Esophagus muscularis mucosa (tissue), 4 donors: ENCODE data around the gene WNT7A. TPM values are rescaled to one million over a fixed set of nuclear protein-coding genes. Genes with fewer than 3 reads are reported as not detected.

Experiments used
- DNase-seq: peaks from one replicate; pipeline ENCODE4 v3.0.0-alpha.2; 2017; ENCODE audit errors: extremely low spot score
- H3K27ac ChIP-seq, 4 donors: fragments of 200-600 bp; sonication (generic); replicated peaks in 1 of 4; 1 replicate in 3 of 4; 2 replicates in 1 of 4; pipeline ENCODE4 v1.5.1; 2016 to 2019; ENCODE audit warnings: mild to moderate bottlenecking in 1 of 4
- H3K27me3 ChIP-seq, 4 donors: fragments of 200-600 bp; sonication (generic); one replicate each; pipeline versions ENCODE4 v1.5.1 to v1.6.0; 2016 to 2019
- H3K36me3 ChIP-seq, 4 donors: fragments of 200-600 bp; sonication (generic); one replicate each; pipeline ENCODE4 v1.5.1; 2016 to 2019
- H3K4me1 ChIP-seq, 4 donors: fragments of 200-600 bp; sonication (generic); one replicate each; pipeline ENCODE4 v1.5.1; 2016 to 2019
- H3K4me3 ChIP-seq, 4 donors: fragments of 200-600 bp; sonication (generic); 1 replicate in 2 of 4; 2 replicates in 2 of 4; pipeline ENCODE4 v1.5.1; 2016 to 2019; ENCODE audit warnings: mild to moderate bottlenecking in 4 of 4, moderate library complexity in 1 of 4
- H3K9me3 ChIP-seq, 4 donors: fragments of 200-600 bp; sonication (generic); 1 replicate in 3 of 4; 2 replicates in 1 of 4; pipeline ENCODE4 v1.5.1; 2016 to 2019
- EP300 ChIP-seq: sonication (generic); formaldehyde crosslinking; IDR thresholded peaks from one replicate; pipeline ENCODE4 v1.6.1; 2017; ENCODE audit warnings: antibody characterized with exemption
- POLR2A ChIP-seq: fragments of 450-650 bp; IDR thresholded peaks from one replicate; pipeline ENCODE4 v1.6.1; 2017; ENCODE audit warnings: antibody characterized with exemption, moderate library complexity, mild to moderate bottlenecking, low read depth
- POLR2AphosphoS5 ChIP-seq, 2 donors: sonication (generic); formaldehyde crosslinking; IDR thresholded peaks; one replicate each; pipeline ENCODE4 v1.6.1; 2017; ENCODE audit warnings: antibody characterized with exemption in 2 of 2
- WGBS: methylation state at CpG from one replicate; pipeline ENCODE4 v1.1.5; 2018; 5-methylcytosine and 5-hydroxymethylcytosine counted together
- intact Hi-C: fragments of 100-400 bp; cut with DNase I; formaldehyde crosslinking; loops from one replicate; pipeline ENCODE4 v1.15.1; 2023
- total RNA-seq, 4 donors: library from RNA; depleted of rRNA; stranded (reverse); fragments of >200 nt; gene quantifications; one replicate each; pipeline versions ENCODE4 v1.1.0 to v1.2.1, GENCODE V29; 2016
- TF ChIP-seq, protein P1 (sequence below), 3 experiments: fragments of 200-600 bp in 2 of 3; fragments of 450-650 bp in 1 of 3; sonication (generic) in 2 of 3; IDR thresholded peaks; one replicate each; pipeline ENCODE4 v1.5.1; 2017 to 2019; ENCODE audit warnings: antibody characterized with exemption in 3 of 3, mild to moderate bottlenecking in 2 of 3, moderate library complexity in 1 of 3

WNT7A gene
- total RNA-seq, 4 donors from 2014 or later, result not detected

DNA sequence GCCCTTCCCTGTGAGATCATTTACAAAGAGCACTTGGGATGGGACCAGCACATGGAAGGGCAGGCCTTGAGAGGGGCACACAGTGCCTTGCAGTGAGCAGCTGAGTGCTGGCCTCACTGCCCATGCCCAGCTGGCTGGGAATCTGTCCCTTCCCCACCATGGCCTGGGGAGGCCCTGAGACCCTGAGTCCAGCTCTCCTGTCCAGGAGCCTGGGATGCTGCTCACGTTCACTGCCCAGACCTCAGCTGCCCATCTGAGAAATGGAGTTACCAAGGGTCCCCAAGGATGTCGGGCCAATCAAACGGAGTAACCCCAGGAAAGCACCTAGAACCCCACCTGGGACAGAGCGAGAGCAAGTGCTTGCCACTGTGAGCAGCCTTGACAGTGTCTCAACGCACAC, 35.6 kb downstream of the WNT7A start:
- Histone ChIP-seq H3K9me3 (peaks cover 0 to 3% (median 0%) of the 10 kb centered on the region in 4 donors), H3K4me1 (no peaks in the 10 kb centered on the region), H3K27me3 (peaks cover 0 to 54% (median 0%) of the 10 kb centered on the region in 4 donors), H3K36me3 (no peaks in the 10 kb centered on the region), H3K4me3 (no peak overlapping the region), H3K27ac (no peak overlapping the region)
- no peak for DNase-seq
- WGBS, result 89% methylated on average over 5 of the region's 5 CpGs
- TF ChIP-seq POLR2A (no peak), EP300 (no peak), POLR2AphosphoS5 (IDR thresholded peaks at IDR 0.05) (no peak)
- TF ChIP-seq, protein P1, sequence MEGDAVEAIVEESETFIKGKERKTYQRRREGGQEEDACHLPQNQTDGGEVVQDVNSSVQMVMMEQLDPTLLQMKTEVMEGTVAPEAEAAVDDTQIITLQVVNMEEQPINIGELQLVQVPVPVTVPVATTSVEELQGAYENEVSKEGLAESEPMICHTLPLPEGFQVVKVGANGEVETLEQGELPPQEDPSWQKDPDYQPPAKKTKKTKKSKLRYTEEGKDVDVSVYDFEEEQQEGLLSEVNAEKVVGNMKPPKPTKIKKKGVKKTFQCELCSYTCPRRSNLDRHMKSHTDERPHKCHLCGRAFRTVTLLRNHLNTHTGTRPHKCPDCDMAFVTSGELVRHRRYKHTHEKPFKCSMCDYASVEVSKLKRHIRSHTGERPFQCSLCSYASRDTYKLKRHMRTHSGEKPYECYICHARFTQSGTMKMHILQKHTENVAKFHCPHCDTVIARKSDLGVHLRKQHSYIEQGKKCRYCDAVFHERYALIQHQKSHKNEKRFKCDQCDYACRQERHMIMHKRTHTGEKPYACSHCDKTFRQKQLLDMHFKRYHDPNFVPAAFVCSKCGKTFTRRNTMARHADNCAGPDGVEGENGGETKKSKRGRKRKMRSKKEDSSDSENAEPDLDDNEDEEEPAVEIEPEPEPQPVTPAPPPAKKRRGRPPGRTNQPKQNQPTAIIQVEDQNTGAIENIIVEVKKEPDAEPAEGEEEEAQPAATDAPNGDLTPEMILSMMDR (IDR thresholded peaks at IDR 0.05), result no peak
- intact Hi-C loops, result no loop called here

DNA sequence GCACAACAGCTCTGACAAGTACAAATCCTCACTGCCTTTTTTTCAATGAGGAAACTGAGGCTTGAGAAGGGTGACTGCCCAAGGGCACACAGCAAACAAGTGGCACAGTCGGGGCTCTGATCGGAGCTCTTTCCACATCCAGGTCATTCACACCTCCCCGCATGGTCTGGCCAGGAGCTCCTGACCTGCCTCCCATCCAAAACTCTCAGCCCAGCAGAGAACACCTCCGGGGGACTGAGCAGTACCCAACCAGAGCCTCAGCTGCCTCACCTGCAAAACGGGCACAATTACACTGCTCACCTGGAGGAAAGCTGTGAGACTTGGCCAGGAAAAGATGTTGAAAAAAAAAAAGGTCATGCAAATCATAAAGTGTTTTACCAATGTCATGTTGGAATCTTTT, 36.5 kb downstream of the WNT7A start:
- intact Hi-C loops, result no loop called here
- 78% methylated on average over 2 of the region's 5 CpGs for WGBS
- DNase-seq, result no peak
- H3K4me1 ChIP-seq, result no peaks in the 10 kb centered on the region
- no peak overlapping the region for H3K27ac ChIP-seq
- no peak for TF ChIP-seq EP300
- no peak for TF ChIP-seq POLR2AphosphoS5 (IDR thresholded peaks at IDR 0.05)
- no peak for TF ChIP-seq POLR2A
- TF ChIP-seq, protein P1 (IDR thresholded peaks at IDR 0.05), result no peak
- no peaks in the 10 kb centered on the region for H3K9me3 ChIP-seq
- H3K36me3 ChIP-seq, result no peaks in the 10 kb centered on the region
- H3K27me3 ChIP-seq, result peaks cover 0 to 54% (median 0%) of the 10 kb centered on the region in 4 donors
- H3K4me3 ChIP-seq, result no peak overlapping the region

DNA sequence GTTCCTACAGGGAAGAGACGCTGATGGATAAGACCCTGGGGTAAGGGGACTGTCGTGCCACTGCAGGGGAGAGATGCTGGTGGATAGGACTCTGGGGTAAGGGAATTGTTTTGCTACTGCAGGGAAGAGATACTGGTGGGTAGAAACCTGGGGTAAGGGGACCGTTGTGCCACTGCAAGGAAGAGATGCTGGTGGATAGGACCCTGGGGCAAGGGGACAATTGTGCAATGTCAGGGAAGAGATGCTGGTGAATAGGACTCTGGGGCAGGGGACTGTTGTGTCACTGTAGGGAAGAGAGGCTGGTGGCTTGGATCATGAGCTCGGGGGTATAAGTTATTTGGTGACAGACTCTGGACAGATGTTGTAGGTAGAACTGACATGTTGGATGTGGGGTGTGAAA, 37.6 kb downstream of the WNT7A start:
- Histone ChIP-seq H3K27ac (no peak overlapping the region), H3K4me3 (no peak overlapping the region), H3K4me1 (no peaks in the 10 kb centered on the region), H3K9me3 (no peaks in the 10 kb centered on the region), H3K27me3 (peaks cover 0 to 49% (median 0%) of the 10 kb centered on the region in 4 donors), H3K36me3 (no peaks in the 10 kb centered on the region)
- no peak for DNase-seq
- TF ChIP-seq, protein P1 (IDR thresholded peaks at IDR 0.05), result no peak
- TF ChIP-seq POLR2AphosphoS5 (IDR thresholded peaks at IDR 0.05), result no peak
- TF ChIP-seq POLR2A, result no peak
- no peak for TF ChIP-seq EP300
- intact Hi-C loops, result no loop called here
- 70% methylated on average over 4 of the region's 4 CpGs for WGBS

DNA sequence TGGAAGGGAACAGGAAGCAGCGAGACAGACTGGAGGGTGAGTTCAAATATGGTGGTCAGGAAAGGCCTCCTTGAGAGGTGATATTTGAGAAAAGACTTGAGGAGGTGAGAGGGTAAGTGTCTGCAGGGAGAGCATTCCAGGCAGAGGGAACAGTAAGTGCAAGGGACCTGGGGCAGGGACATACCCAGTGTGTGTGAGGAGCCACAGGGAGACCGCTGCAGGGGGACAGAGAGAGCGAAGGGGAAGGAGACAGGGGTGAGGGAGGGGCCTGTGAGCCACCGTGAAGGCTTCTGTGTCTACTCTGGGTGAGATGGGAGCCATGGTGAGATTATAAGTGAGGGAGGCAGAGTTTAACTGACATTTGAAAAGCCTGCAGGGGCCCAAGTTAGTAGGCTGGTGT, 38.0 kb downstream of the WNT7A start:
- intact Hi-C loops, result no loop called here

More for the DNA sequence above, 38.0 kb downstream of the WNT7A start:
- WGBS, result 59% methylated on average over 4 of the region's 4 CpGs
- Histone ChIP-seq H3K4me3 (no peak overlapping the region), H3K36me3 (no peaks in the 10 kb centered on the region), H3K9me3 (no peaks in the 10 kb centered on the region), H3K4me1 (no peaks in the 10 kb centered on the region), H3K27me3 (peaks cover 0 to 48% (median 0%) of the 10 kb centered on the region in 4 donors), H3K27ac (no peak overlapping the region)
- no peak for DNase-seq
- TF ChIP-seq POLR2A, result no peak
- TF ChIP-seq, protein P1 (IDR thresholded peaks at IDR 0.05), result no peak
- no peak for TF ChIP-seq POLR2AphosphoS5 (IDR thresholded peaks at IDR 0.05)
- no peak for TF ChIP-seq EP300
